IMR-90 (cell line): Measurements from ENCODE around the gene NT5DC1. TPM values are rescaled to one million over a fixed set of nuclear protein-coding genes. Genes with fewer than 3 reads are reported as not detected.
A peak's percentile ranks its signal among the peaks of the same experiment; 100 is the strongest.

Experiments
- ATAC-seq: fragments of 200-7000 bp; cut with Tn5 transposase; 2 replicates; pipeline ENCODE4 v1.9.1; 2020; ENCODE audit warnings: low read depth, mild to moderate bottlenecking, moderate library complexity
- BruUV-seq: library from RNA; stranded (reverse); fragments of 400-500 nt; replicated peaks from 2 replicates; lab custom pipeline; 2021; lab: Mats Ljungman, UMichigan
- CTCF ChIA-PET: fragments of 300-600 bp; formaldehyde crosslinking; extraction: SDS; loops from one replicate; lab custom pipeline; 2021; ENCODE audit warnings: antibody characterized with exemption; lab: Yijun Ruan, JAX
- POLR2A ChIA-PET: fragments of 300-600 bp; sonication (Branson Sonifier 250); formaldehyde crosslinking; loops from one replicate; lab custom pipeline; 2022; ENCODE audit warnings: antibody characterized with exemption; ENCODE audit not compliant: unreplicated experiment; lab: Charles Lee
- DNase-seq: peaks from one replicate; pipeline ENCODE4 v3.0.0; 2013
- H2AFZ ChIP-seq: replicated peaks from 2 replicates; pipeline ENCODE3; 2013; ENCODE audit warnings: low read length, mild to moderate bottlenecking; ENCODE audit not compliant: poor library complexity
- H2AK5ac ChIP-seq: 2 replicates; pipeline ENCODE4 v1.6.1; 2013; ENCODE audit warnings: low read depth, low read length, inconsistent platforms
- H2AK9ac ChIP-seq: replicated peaks from 2 replicates; pipeline ENCODE3; 2013; ENCODE audit warnings: mild to moderate bottlenecking, low read depth, low read length, moderate library complexity; ENCODE audit not compliant: poor library complexity
- H2BK120ac ChIP-seq: 2 replicates; pipeline ENCODE4 v1.6.1; 2013; ENCODE audit warnings: low read depth, low read length, inconsistent platforms
- H2BK15ac ChIP-seq: 3 replicates; pipeline ENCODE4 v1.6.1; 2013; ENCODE audit warnings: low read depth, low read length, inconsistent platforms
- H2BK20ac ChIP-seq: 2 replicates; pipeline ENCODE4 v1.6.1; 2013; ENCODE audit warnings: low read depth, mild to moderate bottlenecking, inconsistent platforms, low read length, moderate library complexity
- H2BK5ac ChIP-seq: 2 replicates; pipeline ENCODE4 v1.6.1; 2013; ENCODE audit warnings: mild to moderate bottlenecking, low read depth, low read length, inconsistent platforms; ENCODE audit not compliant: poor library complexity, severe bottlenecking
- H3K14ac ChIP-seq: replicated peaks from 2 replicates; pipeline ENCODE4 v1.6.1; 2013; ENCODE audit warnings: low read depth, low read length, inconsistent platforms
- H3K18ac ChIP-seq: 2 replicates; pipeline ENCODE4 v1.6.1; 2013; ENCODE audit warnings: low read depth, low read length, control low read depth
- H3K23ac ChIP-seq: 2 replicates; pipeline ENCODE4 v1.6.1; 2013; ENCODE audit warnings: low read depth, low read length, inconsistent platforms
- H3K27ac ChIP-seq: 2 replicates; pipeline ENCODE4 v1.5.1; 2013; ENCODE audit warnings: mild to moderate bottlenecking, control low read depth, low read length; ENCODE audit not compliant: insufficient read depth
- H3K27me3 ChIP-seq: 2 replicates; pipeline ENCODE4 v1.6.1; 2013; ENCODE audit warnings: low read length; ENCODE audit not compliant: control insufficient read depth, insufficient read depth
- H3K36me3 ChIP-seq: 2 replicates; pipeline ENCODE4 v1.6.1; 2013; ENCODE audit warnings: low read length, mixed read lengths; ENCODE audit not compliant: control insufficient read depth, insufficient read depth
- H3K4ac ChIP-seq: 2 replicates; pipeline ENCODE4 v1.6.1; 2013; ENCODE audit warnings: low read depth, low read length, inconsistent platforms
- H3K4me1 ChIP-seq: 2 replicates; pipeline ENCODE4 v1.6.1; 2013; ENCODE audit warnings: low read length, mixed read lengths; ENCODE audit not compliant: control insufficient read depth, insufficient read depth
- H3K4me2 ChIP-seq: 2 replicates; pipeline ENCODE4 v1.6.1; 2013; ENCODE audit warnings: low read depth, mild to moderate bottlenecking, control low read depth, low read length, moderate library complexity
- H3K4me3 ChIP-seq: 2 replicates; pipeline ENCODE4 v1.5.1; 2013; ENCODE audit warnings: low read depth, mild to moderate bottlenecking, control low read depth, low read length, moderate library complexity; ENCODE audit not compliant: insufficient read depth
- H3K56ac ChIP-seq: 2 replicates; pipeline ENCODE4 v1.6.1; 2013; ENCODE audit warnings: low read length, inconsistent platforms; ENCODE audit not compliant: insufficient read depth; ENCODE audit errors: extremely low read depth
- H3K79me1 ChIP-seq, 2 experiments: 2 replicates each; pipeline ENCODE4 v1.6.1; 2013; ENCODE audit warnings: low read length in 2 of 2, inconsistent platforms in 1 of 2, low read depth in 1 of 2
- H3K9ac ChIP-seq: 2 replicates; pipeline ENCODE4 v1.6.1; 2013; ENCODE audit warnings: low read depth, low read length, control low read depth
- H3K9me1 ChIP-seq: 2 replicates; pipeline ENCODE4 v1.6.1; 2013; ENCODE audit warnings: low read length, inconsistent platforms; ENCODE audit not compliant: insufficient read depth
- H3K9me3 ChIP-seq: 2 replicates; pipeline ENCODE4 v1.6.1; 2013; ENCODE audit warnings: low read length; ENCODE audit not compliant: control insufficient read depth, insufficient read depth
- H4K20me1 ChIP-seq: 2 replicates; pipeline ENCODE4 v1.6.1; 2013; ENCODE audit warnings: low read length, inconsistent platforms; ENCODE audit not compliant: insufficient read depth
- H4K5ac ChIP-seq: 2 replicates; pipeline ENCODE4 v1.6.1; 2013; ENCODE audit warnings: mild to moderate bottlenecking, low read depth, low read length, control low read depth
- H4K8ac ChIP-seq, 2 experiments: 2 replicates each; pipeline ENCODE4 v1.6.1; 2013; ENCODE audit warnings: low read depth in 2 of 2, low read length in 2 of 2, control low read depth in 1 of 2, inconsistent platforms in 1 of 2
- H4K91ac ChIP-seq: 2 replicates; pipeline ENCODE4 v1.6.1; 2013; ENCODE audit warnings: low read depth, low read length, inconsistent platforms; ENCODE audit not compliant: insufficient read depth
- BHLHE40 ChIP-seq: fragments of 150-350 bp; IDR thresholded peaks from 2 replicates; pipeline ENCODE4 v1.6.1; 2016; ENCODE audit warnings: mild to moderate bottlenecking, low read depth, low read length
- CEBPB ChIP-seq: IDR thresholded peaks from 2 replicates; pipeline ENCODE4 v1.6.1; 2012; ENCODE audit warnings: low read depth, low read length, improper control_type of control experiment
- CHD1 ChIP-seq: IDR thresholded peaks from 2 replicates; pipeline ENCODE4 v1.6.1; 2012; ENCODE audit warnings: low read depth, low read length, improper control_type of control experiment
- CTCF ChIP-seq: conservative IDR thresholded peaks from 2 replicates; pipeline ENCODE4 v1.5.1; 2012; ENCODE audit warnings: mild to moderate bottlenecking, low read depth, low read length, improper control_type of control experiment
- ELK1 ChIP-seq: fragments of 150-350 bp; IDR thresholded peaks from 2 replicates; pipeline ENCODE4 v1.6.1; 2016; ENCODE audit warnings: low read depth, mild to moderate bottlenecking, low read length, moderate library complexity, borderline replicate concordance
- FOS ChIP-seq: fragments of 150-350 bp; IDR thresholded peaks from 2 replicates; pipeline ENCODE4 v1.6.1; 2016; ENCODE audit warnings: low read depth, low read length
- MAFK ChIP-seq: IDR thresholded peaks from 2 replicates; pipeline ENCODE4 v1.6.1; 2012; ENCODE audit warnings: low read depth, low read length, improper control_type of control experiment
- MAZ ChIP-seq: IDR thresholded peaks from 2 replicates; pipeline ENCODE4 v1.6.1; 2012; ENCODE audit warnings: low read depth, mild to moderate bottlenecking, low read length, improper control_type of control experiment, moderate library complexity, borderline replicate concordance
- MXI1 ChIP-seq: IDR thresholded peaks from 2 replicates; pipeline ENCODE4 v1.6.1; 2012; ENCODE audit warnings: low read depth, mild to moderate bottlenecking, low read length, moderate library complexity, borderline replicate concordance
- NFE2L2 ChIP-seq: fragments of 150-350 bp; IDR thresholded peaks from 2 replicates; pipeline ENCODE4 v1.6.1; 2016; ENCODE audit warnings: low read depth, mild to moderate bottlenecking, low read length
- POLR2A ChIP-seq: IDR thresholded peaks from 2 replicates; pipeline ENCODE4 v1.6.1; 2012; ENCODE audit warnings: mild to moderate bottlenecking, low read depth, low read length
- RAD21 ChIP-seq: IDR thresholded peaks from 2 replicates; pipeline ENCODE4 v1.6.1; 2012; ENCODE audit warnings: low read length, improper control_type of control experiment
- RCOR1 ChIP-seq: IDR thresholded peaks from 2 replicates; pipeline ENCODE4 v1.6.1; 2012; ENCODE audit warnings: mild to moderate bottlenecking, low read length, improper control_type of control experiment; ENCODE audit not compliant: insufficient replicate concordance
- RFX5 ChIP-seq: IDR thresholded peaks from 2 replicates; pipeline ENCODE4 v1.8.0; 2012; ENCODE audit warnings: low read depth, mild to moderate bottlenecking, low read length, moderate library complexity
- SMC3 ChIP-seq: fragments of 150-350 bp; IDR thresholded peaks from 2 replicates; pipeline ENCODE4 v1.6.1; 2016; ENCODE audit warnings: low read depth, mild to moderate bottlenecking, antibody characterized with exemption, low read length, moderate library complexity
- USF2 ChIP-seq: fragments of 150-350 bp; IDR thresholded peaks from 2 replicates; pipeline ENCODE4 v1.6.1; 2017; ENCODE audit warnings: mild to moderate bottlenecking, antibody characterized with exemption, low read length, low read depth
- WGBS, 2 experiments: methylation state at CpG; one replicate each; pipeline versions ENCODE4 v1.1.5 to v1.1.7; 2013; ENCODE audit warnings: missing lambda C conversion rate in 2 of 2; ENCODE audit not compliant: insufficient read length in 1 of 2; ENCODE audit errors: extremely low coverage in 2 of 2; 5-methylcytosine and 5-hydroxymethylcytosine counted together
- dilution Hi-C: fragments of 300-500 bp; cut with HindIII; formaldehyde crosslinking; loops from one replicate; pipeline ENCODE4 v1.14.3; 2018; ENCODE audit warnings: low sequenced_read_pairs; ENCODE audit not compliant: unreplicated experiment
- in situ Hi-C: fragments of 300-500 bp; cut with MboI; formaldehyde crosslinking; loops from 3 replicates; pipeline ENCODE4 v1.14.3; 2019; ENCODE audit warnings: low sequenced_read_pairs, inconsistent platforms, mixed read lengths
- intact Hi-C: fragments of 100-400 bp; cut with micrococcal nuclease; formaldehyde crosslinking; loops from 2 replicates; pipeline ENCODE4 v1.10.0; 2022
- polyA plus RNA-seq, 3 experiments: library from polyadenylated mRNA; depleted of rRNA; stranded (reverse); fragments of >200 nt; gene quantifications; 2 replicates each; pipeline ENCODE4 v1.2.3, GENCODE V29; 2012; ENCODE audit warnings: low replicate concordance in 1 of 3
- total RNA-seq: library from RNA; depleted of rRNA; stranded (reverse); fragments of >200 nt; gene quantifications from 2 replicates; pipeline ENCODE4 v1.2.3, GENCODE V29; 2012

Gene NT5DC1
- total and polyA plus RNA-seq, 2 of the 4 experiments (the other 2 are of a cell fraction), result 11.7 to 16.8 TPM

- peak overlapping the region; percentile 71; the same call in 1 of the 2 replicates for H3K56ac ChIP-seq
- POLR2A ChIA-PET, result no interaction called here
- no peak overlapping the region for H3K27ac ChIP-seq
- peak overlapping the region; percentile 73 for H3K4me2 ChIP-seq
- peak overlapping the region; percentile 95; the same call in 1 of the 2 replicates for H3K9ac ChIP-seq
- no peak overlapping the region for H4K5ac ChIP-seq
- no peak overlapping the region for H3K18ac ChIP-seq
- H3K4me3 ChIP-seq, result peak overlapping the region; percentile 87
- H4K8ac ChIP-seq, result peak overlapping the region; percentile 47 to 87; a peak in 2 of 4 replicates
- WGBS, 2 experiments, result no CpG with 5 or more reads among the region's 11 CpGs
- peaks cover 6% of the 10 kb centered on the region for H3K4me1 ChIP-seq
- peaks cover 5% of the 10 kb centered on the region for H3K9me1 ChIP-seq
- in situ Hi-C loops (loop anchor here (25.0 kb wide), 1 partner anchor 159 kb away; no protein-coding TSS in a partner anchor), dilution Hi-C loops (no loop called here), intact Hi-C loops (loop anchor here (2.0 kb wide), 1 partner anchor 282 kb away; no protein-coding TSS in a partner anchor)
- H4K20me1 ChIP-seq, result peaks cover 27% of the 10 kb centered on the region
- H3K4ac ChIP-seq, result peak overlapping the region; percentile 93; the same call in 1 of the 2 replicates
- H2BK20ac ChIP-seq, result no peak overlapping the region
- H3K36me3 ChIP-seq, result peaks cover 9% of the 10 kb centered on the region
- no peak for DNase-seq
- no peak overlapping the region for H2BK15ac ChIP-seq
- H2AK9ac ChIP-seq, result no peak overlapping the region
- H4K91ac ChIP-seq, result no peak overlapping the region
- H3K23ac ChIP-seq, result peak overlapping the region; percentile 92; the same call in 1 of the 2 replicates
- no peak overlapping the region for H2BK120ac ChIP-seq
- peak overlapping the region; percentile 87 for H2BK5ac ChIP-seq
- CTCF ChIA-PET, result interaction anchor here (1.5 to 3.5 kb wide), 3 partner anchors 10 to 282 kb away, joined by 3 to 20 read pairs (median 9); no protein-coding TSS in a partner anchor
- H2AK5ac ChIP-seq, result 0 out of 2 replicates have a peak overlapping the region, but pooled peaks have one; percentile 14
- TF ChIP-seq MAZ (no peak), FOS (no peak), ELK1 (no peak), USF2 (no peak), RAD21 (no peak), SMC3 (no peak), MXI1 (no peak), RCOR1 (no peak), CHD1 (no peak), CEBPB (no peak), RFX5 (no peak), BHLHE40 (no peak), NFE2L2 (no peak), MAFK (no peak), POLR2A (no peak), CTCF (no peak)
- no TSS peak for BruUV-seq
- ATAC-seq, result no peak
- H2AFZ ChIP-seq, result peak overlapping the region; percentile 35
- H3K27me3 ChIP-seq, result no peaks in the 10 kb centered on the region
- peak overlapping the region; percentile 91 for H3K14ac ChIP-seq
- H3K79me1 ChIP-seq, result peaks cover 0 to 33% of the 10 kb centered on the region in 2 experiments; a peak in 3 of 4 replicates
- no peaks in the 10 kb centered on the region for H3K9me3 ChIP-seq
These were observed 177.8 kb downstream of the NT5DC1 start for GRCh38 chr6:116278481-116278829.
